ENCODE measurements around the gene TOM1. TPM values are rescaled to one million over a fixed set of nuclear protein-coding genes. Genes with fewer than 3 reads are reported as not detected.

TOM1 gene
- total RNA-seq, 1 experiment from 2014 or later, result 22.3 TPM

DNA sequence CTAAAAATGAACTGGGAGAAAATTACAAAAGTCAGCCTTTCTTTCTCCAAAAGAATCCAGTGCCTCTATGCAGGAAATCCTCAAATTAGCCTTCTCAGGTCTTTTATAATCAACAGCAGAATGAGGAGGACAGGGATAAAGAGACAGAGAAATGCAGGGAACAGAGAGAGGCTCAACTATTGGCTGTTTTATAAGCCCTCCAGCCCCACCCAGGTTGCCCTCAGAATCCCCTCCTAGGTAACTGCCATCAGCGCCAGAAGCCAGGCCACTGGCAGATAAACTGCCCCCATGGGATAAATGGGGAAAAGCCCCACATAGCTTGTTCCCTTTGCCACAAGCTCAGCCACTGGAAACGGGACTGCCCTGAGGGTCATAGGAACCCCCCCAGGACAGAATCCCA lies 70.3 kb downstream of the TOM1 start:
- no peak overlapping the region for H3K27ac ChIP-seq (ENCODE audit: insufficient read length, low read depth, low read length)
- no peaks in the 10 kb centered on the region for H3K4me1 ChIP-seq (ENCODE audit: insufficient read depth, low read length)
- no peaks in the 10 kb centered on the region for H3K79me2 ChIP-seq (ENCODE audit: insufficient read depth, low read length)
- H2BK12ac ChIP-seq (ENCODE audit: insufficient read length, low read depth, low read length), result no peak overlapping the region
- no peak overlapping the region for H3K4ac ChIP-seq (ENCODE audit: low read depth, low read length)
- H2BK20ac ChIP-seq (ENCODE audit: low read depth, low read length, poor library complexity, severe bottlenecking), result no peak overlapping the region
- H3K9me3 Mint-ChIP-seq, result no peaks in the 10 kb centered on the region; a peak in 1 of 5 replicates
- no peak overlapping the region for H3K4me2 ChIP-seq (ENCODE audit: insufficient read depth, insufficient read length, low read length)
- no peak overlapping the region; a peak in 3 of 7 replicates for H3K27ac Mint-ChIP-seq
- no peak overlapping the region for H4K8ac ChIP-seq (replicated peaks; ENCODE audit: insufficient read length, low read depth, low read length)
- DNase-seq, result no peak
- H3K56ac ChIP-seq (ENCODE audit: insufficient read length, low read depth, low read length), result no peak overlapping the region
- H3K4me3 Mint-ChIP-seq, result no peak overlapping the region
- H3K27me3 ChIP-seq (ENCODE audit: insufficient read depth, low read length), result no peaks in the 10 kb centered on the region
- H2AK5ac ChIP-seq (ENCODE audit: insufficient read length, low read length), result no peak overlapping the region
- no peak overlapping the region for H3T11ph ChIP-seq (ENCODE audit: low read length)
- no peaks in the 10 kb centered on the region for H3K9me3 ChIP-seq (ENCODE audit: control insufficient read depth, low read depth, low read length)
- WGBS (ENCODE audit: extremely low coverage, insufficient read length, low lambda C conversion rate), result no CpG with 5 or more reads among the region's 2 CpGs
- no peak overlapping the region for H3K14ac ChIP-seq (ENCODE audit: insufficient read depth, low read length)
- H2AFZ ChIP-seq (ENCODE audit: low read length), result no peak overlapping the region
- no peak overlapping the region for H3K18ac ChIP-seq (ENCODE audit: insufficient read length, low read depth, low read length)
- H2BK15ac ChIP-seq (ENCODE audit: low read depth, low read length), result no peak overlapping the region
- TF ChIP-seq, protein P1, sequence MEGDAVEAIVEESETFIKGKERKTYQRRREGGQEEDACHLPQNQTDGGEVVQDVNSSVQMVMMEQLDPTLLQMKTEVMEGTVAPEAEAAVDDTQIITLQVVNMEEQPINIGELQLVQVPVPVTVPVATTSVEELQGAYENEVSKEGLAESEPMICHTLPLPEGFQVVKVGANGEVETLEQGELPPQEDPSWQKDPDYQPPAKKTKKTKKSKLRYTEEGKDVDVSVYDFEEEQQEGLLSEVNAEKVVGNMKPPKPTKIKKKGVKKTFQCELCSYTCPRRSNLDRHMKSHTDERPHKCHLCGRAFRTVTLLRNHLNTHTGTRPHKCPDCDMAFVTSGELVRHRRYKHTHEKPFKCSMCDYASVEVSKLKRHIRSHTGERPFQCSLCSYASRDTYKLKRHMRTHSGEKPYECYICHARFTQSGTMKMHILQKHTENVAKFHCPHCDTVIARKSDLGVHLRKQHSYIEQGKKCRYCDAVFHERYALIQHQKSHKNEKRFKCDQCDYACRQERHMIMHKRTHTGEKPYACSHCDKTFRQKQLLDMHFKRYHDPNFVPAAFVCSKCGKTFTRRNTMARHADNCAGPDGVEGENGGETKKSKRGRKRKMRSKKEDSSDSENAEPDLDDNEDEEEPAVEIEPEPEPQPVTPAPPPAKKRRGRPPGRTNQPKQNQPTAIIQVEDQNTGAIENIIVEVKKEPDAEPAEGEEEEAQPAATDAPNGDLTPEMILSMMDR (conservative IDR thresholded peaks at IDR 0.05), result no peak
- H2BK5ac ChIP-seq (ENCODE audit: insufficient read length, low read length), result no peak overlapping the region
- H3K23ac ChIP-seq (ENCODE audit: insufficient read length, low read depth, low read length), result no peak overlapping the region
- H4K91ac ChIP-seq (ENCODE audit: insufficient read length, low read depth, low read length), result no peak overlapping the region
- H3K9ac ChIP-seq (ENCODE audit: extremely low read depth, insufficient read length, low read length), result no peak overlapping the region
- H4K5ac ChIP-seq (ENCODE audit: insufficient read length, low read depth, low read length), result no peak overlapping the region
- H3K23me2 ChIP-seq (ENCODE audit: insufficient read length, low read depth, low read length, poor library complexity, severe bottlenecking), result no peaks in the 10 kb centered on the region
- H2BK120ac ChIP-seq (ENCODE audit: low read depth, low read length, poor library complexity, severe bottlenecking), result no peak overlapping the region
- H3K79me1 ChIP-seq (ENCODE audit: insufficient read depth, low read depth, low read length, poor library complexity, severe bottlenecking), result no peaks in the 10 kb centered on the region
- H3K36me3 Mint-ChIP-seq (ENCODE audit: insufficient read depth in 1 of 3, low read depth in 3 of 3), result no peaks in the 10 kb centered on the region
- H4K20me1 ChIP-seq (ENCODE audit: control insufficient read depth, insufficient read depth, insufficient read length), result no peaks in the 10 kb centered on the region
- H3K27me3 Mint-ChIP-seq (ENCODE audit: low read depth), result peaks cover 3% of the 10 kb centered on the region
- H3K4me1 Mint-ChIP-seq, result peaks cover 18 to 25% of the 10 kb centered on the region in 2 experiments
